Keratinocyte (primary cell): Measurements from ENCODE around the gene SUGCT. TPM values are rescaled to one million over a fixed set of nuclear protein-coding genes. Genes with fewer than 3 reads are reported as not detected.

Source experiments
- DNase-seq: peaks from one replicate; pipeline ENCODE4 v3.0.0-alpha.2; 2011; ENCODE audit warnings: low read depth, missing footprints, low spot score
- FAIRE-seq: peaks from 2 replicates; lab custom pipeline; 2011; peaks lifted over from hg19 to GRCh38; lab: Jason Lieb, UNC
- H2AFZ ChIP-seq: 2 replicates; pipeline ENCODE4 v1.6.0; 2012; ENCODE audit warnings: low read length, control low read depth, inconsistent platforms; ENCODE audit not compliant: control insufficient read depth
- H3K27ac ChIP-seq: 2 replicates; pipeline ENCODE4 v1.5.1; 2011; ENCODE audit warnings: low read length; ENCODE audit not compliant: control insufficient read depth, insufficient read depth
- H3K27me3 ChIP-seq: 3 replicates; pipeline ENCODE4 v1.6.0; 2011; ENCODE audit warnings: low read length; ENCODE audit not compliant: control insufficient read depth, insufficient read depth; ENCODE audit errors: extremely low read depth
- H3K36me3 ChIP-seq, 2 experiments: 2 replicates in 1 of 2; 3 replicates in 1 of 2; pipeline ENCODE4 v1.5.1; 2011; ENCODE audit warnings: low read length in 2 of 2, mild to moderate bottlenecking in 1 of 2; ENCODE audit not compliant: control insufficient read depth in 2 of 2, insufficient read depth in 2 of 2; ENCODE audit errors: extremely low read depth in 1 of 2
- H3K4me1 ChIP-seq: 3 replicates; pipeline ENCODE4 v1.5.1; 2011; ENCODE audit warnings: low read length; ENCODE audit not compliant: control insufficient read depth, insufficient read depth; ENCODE audit errors: extremely low read depth
- H3K4me2 ChIP-seq: 3 replicates; pipeline ENCODE4 v1.6.0; 2011; ENCODE audit warnings: low read depth, low read length; ENCODE audit not compliant: control insufficient read depth, insufficient read depth; ENCODE audit errors: extremely low read depth
- H3K4me3 ChIP-seq, 3 experiments: fragments of 200-600 bp in 1 of 3; sonication (generic) in 1 of 3; 2 replicates in 2 of 3; 3 replicates in 1 of 3; pipeline ENCODE4 v1.5.1; 2011 to 2016; ENCODE audit warnings: low read length in 3 of 3, mild to moderate bottlenecking in 3 of 3, control low read depth in 2 of 3, inconsistent platforms in 1 of 3, low read depth in 1 of 3, mixed read lengths in 1 of 3, mixed run types in 1 of 3, moderate library complexity in 1 of 3; ENCODE audit not compliant: control insufficient read depth in 2 of 3, insufficient read depth in 2 of 3; ENCODE audit errors: extremely low read depth in 1 of 3
- H3K79me2 ChIP-seq: 2 replicates; pipeline ENCODE4 v1.6.0; 2012; ENCODE audit warnings: low read length; ENCODE audit not compliant: control insufficient read depth, insufficient read depth
- H3K9ac ChIP-seq: 3 replicates; pipeline ENCODE4 v1.6.0; 2011; ENCODE audit warnings: low read length; ENCODE audit not compliant: control insufficient read depth, insufficient read depth; ENCODE audit errors: extremely low read depth
- H3K9me1 ChIP-seq: 3 replicates; pipeline ENCODE4 v1.6.0; 2011; ENCODE audit warnings: low read length; ENCODE audit not compliant: control insufficient read depth, insufficient read depth; ENCODE audit errors: extremely low read depth
- H3K9me3 ChIP-seq: 2 replicates; pipeline ENCODE4 v1.5.1; 2012; ENCODE audit warnings: low read depth, low read length; ENCODE audit not compliant: control insufficient read depth
- H4K20me1 ChIP-seq: 3 replicates; pipeline ENCODE4 v1.6.0; 2011; ENCODE audit warnings: low read length; ENCODE audit not compliant: control insufficient read depth, insufficient read depth; ENCODE audit errors: extremely low read depth
- CTCF ChIP-seq, 3 experiments: IDR thresholded peaks in 1 of 3; conservative IDR thresholded peaks in 1 of 3; optimal IDR thresholded peaks in 1 of 3; 2 replicates in 2 of 3; 3 replicates in 1 of 3; pipeline versions ENCODE3 to v1.5.1; 2011; ENCODE audit warnings: low read length in 3 of 3, mild to moderate bottlenecking in 3 of 3, moderate library complexity in 2 of 3, control low read depth in 1 of 3, inconsistent platforms in 1 of 3; ENCODE audit not compliant: insufficient read depth in 2 of 3; ENCODE audit errors: extremely low read depth in 1 of 3
- EZH2 ChIP-seq: IDR thresholded peaks from one replicate; pipeline ENCODE4 v1.6.1; 2012; ENCODE audit warnings: inconsistent platforms, mild to moderate bottlenecking, low read length, moderate library complexity
- dilution Hi-C: fragments of 300-500 bp; cut with MboI; formaldehyde crosslinking; loops from one replicate; pipeline ENCODE4 v1.7.0; 2020; ENCODE audit warnings: low sequenced_read_pairs; ENCODE audit not compliant: extremely low pct_ligation_motif_present
- polyA plus RNA-seq, 5 experiments: library from polyadenylated mRNA; depleted of rRNA in 3 of 5; stranded (reverse) in 3 of 5; stranded (forward) in 1 of 5; unstranded in 1 of 5; fragments of >200 nt; gene quantifications; 1 replicate in 1 of 5; 2 replicates in 3 of 5; 3 replicates in 1 of 5; pipeline versions ENCODE4 v1.2.1 to v1.2.3, GENCODE V29; 2011 to 2012; ENCODE audit warnings: missing spikeins in 2 of 5, low read depth in 1 of 5, low replicate concordance in 1 of 5

Gene SUGCT
- polyA plus RNA-seq, 1 donor (not counting 4 experiments of a cell fraction or from before 2014, with no cell fraction given): 134 TPM

GRCh38 chr7:40676221-40676620, 541.4 kb downstream of the SUGCT start:
- Histone ChIP-seq H3K79me2 (no peaks in the 10 kb centered on the region), H3K9me1 (no peaks in the 10 kb centered on the region), H3K4me1 (peaks cover 17% of the 10 kb centered on the region), H3K27ac (no peak overlapping the region), H3K9ac (no peak overlapping the region), H3K4me3 (no peak overlapping the region), H2AFZ (no peak overlapping the region), H3K9me3 (no peaks in the 10 kb centered on the region), H4K20me1 (no peaks in the 10 kb centered on the region), H3K4me2 (no peak overlapping the region), H3K36me3 (no peaks in the 10 kb centered on the region), H3K27me3 (no peaks in the 10 kb centered on the region)
- dilution Hi-C loops: no loop called here
- FAIRE-seq: no peak
- TF ChIP-seq EZH2 (no peak), CTCF (optimal IDR thresholded peaks at IDR 0.05 in 1 of 3, IDR thresholded peaks at IDR 0.05 in 1 of 3, conservative IDR thresholded peaks at IDR 0.05 in 1 of 3; ENCODE audit: extremely low read depth in 1 of 3, insufficient read depth in 2 of 3, low read length in 3 of 3) (no peak)
- DNase-seq: no peak

GRCh38 chr7:40680657-40681056, 545.9 kb downstream of the SUGCT start:
- Histone ChIP-seq H3K27me3 (no peaks in the 10 kb centered on the region), H4K20me1 (no peaks in the 10 kb centered on the region), H3K4me3 (no peak overlapping the region), H3K9me1 (no peaks in the 10 kb centered on the region), H3K79me2 (no peaks in the 10 kb centered on the region), H3K4me1 (peaks cover 3% of the 10 kb centered on the region), H3K36me3 (no peaks in the 10 kb centered on the region), H2AFZ (no peak overlapping the region), H3K9me3 (no peaks in the 10 kb centered on the region), H3K9ac (no peak overlapping the region), H3K4me2 (no peak overlapping the region), H3K27ac (no peak overlapping the region)
- DNase-seq (no peak), FAIRE-seq (peak; percentile 81)
- TF ChIP-seq EZH2 (no peak), CTCF (optimal IDR thresholded peaks at IDR 0.05 in 1 of 3, IDR thresholded peaks at IDR 0.05 in 1 of 3, conservative IDR thresholded peaks at IDR 0.05 in 1 of 3; ENCODE audit: extremely low read depth in 1 of 3, insufficient read depth in 2 of 3, low read length in 3 of 3) (peak; percentile 45 to 58 (median 53))
- dilution Hi-C loops: no loop called here
